GM18861 (cell line): ENCODE measurements around the gene APMAP.

Experiments used
- ATAC-seq: cut with Tn5 transposase; IDR thresholded peaks from one replicate; pipeline ENCODE4 v1.9.1; 2021; ENCODE audit not compliant: unreplicated experiment

Gene APMAP

GRCh38 chr20:24992487-24993205 is at the start of gene APMAP:
Gene APMAP, minus strand, starts transcription at chr20:24992751. Its CDS starts 63 bp downstream, at chr20:24992688.
- peak; percentile 84 for ATAC-seq

- ATAC-seq: no peak
These were observed 49.4 kb upstream of the APMAP start for GRCh38 chr20:25041813-25042530.

GRCh38 chr20:25040438-25040831 is 47.9 kb upstream of the APMAP start:
- ATAC-seq: no peak

DNA sequence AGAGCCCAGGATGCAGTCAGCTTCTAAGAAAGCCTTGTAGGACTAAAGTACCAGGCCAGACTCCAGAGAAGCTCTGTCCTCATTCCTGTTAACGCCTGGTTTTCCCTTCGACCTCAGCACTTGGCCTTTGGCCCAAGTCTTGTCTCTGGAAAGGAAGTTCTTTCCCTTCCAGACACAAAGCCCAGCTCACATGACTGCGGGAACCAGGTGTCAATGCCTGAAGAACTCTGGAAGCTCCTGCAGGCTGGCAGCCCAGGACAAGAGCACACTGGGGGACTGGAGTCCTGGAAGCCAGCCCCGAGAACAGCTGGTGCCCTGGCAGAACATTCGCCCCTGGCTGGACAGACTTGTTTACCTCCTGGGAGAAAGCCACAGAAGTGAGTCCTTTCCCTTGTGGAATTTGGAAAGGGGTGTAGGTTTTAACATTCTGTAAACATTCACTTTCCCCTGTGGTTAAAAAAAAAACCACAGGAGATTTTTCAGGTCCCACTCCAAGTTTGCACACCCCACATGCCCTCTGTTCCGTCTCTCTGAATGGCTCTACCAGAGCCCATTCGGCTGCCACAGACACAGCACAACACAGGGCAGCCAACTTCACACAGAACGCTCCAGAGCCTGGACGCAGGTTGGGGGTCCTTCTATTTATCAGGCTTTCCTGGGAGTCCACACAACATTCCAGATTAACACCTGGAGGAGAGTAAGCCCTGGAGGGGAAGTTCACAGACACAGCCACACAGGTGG is 47.3 kb upstream of the APMAP start:
- no peak for ATAC-seq

GRCh38 chr20:25038591-25039015 is 46.1 kb upstream of the APMAP start:
- ATAC-seq: no peak

DNA sequence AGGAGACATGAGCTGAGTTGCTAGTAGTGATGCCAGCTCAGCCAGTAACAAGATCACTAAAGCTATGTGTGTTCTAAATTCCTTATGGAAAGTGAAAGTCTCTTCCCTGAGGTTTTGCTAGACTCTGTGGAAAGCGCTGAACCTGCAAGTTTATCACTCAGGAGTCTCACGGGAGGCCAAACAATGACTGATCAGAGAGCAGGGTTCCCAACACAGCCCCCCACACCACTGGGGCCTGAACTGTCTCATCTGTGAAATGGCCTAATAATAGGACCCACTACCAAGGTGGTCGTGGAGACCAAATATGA is 45.5 kb upstream of the APMAP start:
- no peak for ATAC-seq

- ATAC-seq: no peak
These were observed 44.9 kb upstream of the APMAP start for GRCh38 chr20:25037288-25038102.

- ATAC-seq: no peak
These were observed 43.9 kb upstream of the APMAP start for GRCh38 chr20:25036331-25036936.

GRCh38 chr20:25035921-25036320 is 43.4 kb upstream of the APMAP start:
- no peak for ATAC-seq

GRCh38 chr20:25033924-25034300 is 41.4 kb upstream of the APMAP start:
- no peak for ATAC-seq

GRCh38 chr20:25033265-25033923 is 40.8 kb upstream of the APMAP start:
- no peak for ATAC-seq

DNA sequence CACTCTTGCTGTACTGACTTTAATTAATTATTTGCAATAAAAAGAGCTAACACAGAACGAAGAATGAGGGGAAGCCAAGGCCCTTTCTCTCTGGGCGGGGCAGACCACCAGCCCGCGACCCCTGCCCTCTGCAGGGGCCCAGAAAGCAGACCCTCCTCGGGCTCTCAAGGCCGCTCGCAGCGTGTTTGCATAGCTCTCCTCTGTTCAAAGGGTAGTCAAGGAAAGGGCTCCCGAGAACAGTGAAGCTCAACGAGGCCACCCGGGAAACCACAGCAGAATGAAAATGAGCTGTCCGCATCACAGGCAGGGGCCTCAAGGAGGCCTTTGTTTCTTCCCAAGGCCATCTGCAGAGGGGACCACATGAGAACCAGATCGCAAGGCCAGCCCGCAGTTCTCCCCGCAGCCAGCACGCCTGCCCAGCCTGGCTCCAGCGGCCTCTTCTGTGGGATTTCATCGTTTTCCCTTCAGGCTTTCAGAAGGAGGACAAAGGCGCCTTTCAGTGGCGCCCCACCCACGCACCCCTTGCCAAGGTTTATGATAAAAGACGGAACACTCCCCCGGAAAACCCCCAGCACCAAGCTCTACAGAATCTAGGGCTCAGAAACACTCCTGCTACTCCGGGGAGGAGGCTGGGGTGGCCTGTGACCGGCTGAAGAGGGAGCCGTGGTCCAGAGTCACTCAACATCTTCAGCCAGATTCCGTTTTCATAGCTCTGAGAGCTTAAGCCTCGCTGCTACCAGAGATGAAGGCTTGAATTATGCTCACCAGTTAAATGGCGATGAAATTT is 40.1 kb upstream of the APMAP start:
- no peak for ATAC-seq

GRCh38 chr20:25032065-25032477 is 39.5 kb upstream of the APMAP start:
- no peak for ATAC-seq

DNA sequence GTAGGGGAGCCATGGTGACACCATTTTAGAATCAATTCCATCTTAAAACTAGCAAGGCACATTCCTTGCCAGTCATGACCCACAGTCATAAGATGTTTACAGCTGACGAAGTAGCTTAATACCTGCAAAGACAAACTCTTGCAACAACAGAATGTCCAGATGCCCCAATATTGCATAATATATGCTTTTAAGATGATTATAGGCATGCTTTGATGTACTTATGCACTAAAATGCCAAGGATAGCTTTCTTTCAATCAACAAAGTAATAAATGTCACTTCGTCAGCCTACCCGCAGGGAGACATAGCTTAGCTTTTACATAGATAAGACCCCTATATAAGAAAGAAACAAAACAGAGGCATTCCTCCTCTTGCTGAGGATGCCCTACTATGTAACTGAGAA is 38.7 kb upstream of the APMAP start:
- no peak for ATAC-seq

- ATAC-seq: no peak
These were observed 38.2 kb upstream of the APMAP start for GRCh38 chr20:25030649-25031207.

GRCh38 chr20:25030007-25030648 is 37.6 kb upstream of the APMAP start:
- no peak for ATAC-seq

GRCh38 chr20:25025986-25026605 is 33.5 kb upstream of the APMAP start:
- no peak for ATAC-seq
